ENCODE data around the gene CACNA2D1. TPM values are rescaled to one million over a fixed set of nuclear protein-coding genes. Genes with fewer than 3 reads are reported as not detected.

The CACNA2D1 gene
- total RNA-seq, 4 donors from 2014 or later: 0.30 to 12.8 (median 2.4) TPM

DNA sequence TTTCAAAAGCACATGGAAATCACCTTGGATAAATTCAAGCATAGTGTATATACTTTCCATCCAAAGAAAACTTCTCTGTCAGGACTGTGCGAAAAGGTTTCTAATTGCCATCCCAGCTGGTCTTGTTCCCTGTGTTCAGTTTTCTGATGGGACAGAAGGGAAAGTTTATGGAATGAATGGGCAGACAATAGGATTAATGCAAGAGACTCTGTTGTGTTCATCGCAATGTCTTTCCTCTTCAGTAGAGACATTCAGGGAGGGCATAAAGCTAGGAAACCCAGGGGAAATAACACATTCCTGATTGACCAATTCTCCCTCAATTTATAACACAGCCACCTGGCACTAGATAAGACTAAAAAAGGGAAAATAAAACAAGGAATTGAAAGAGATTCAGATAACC, 78.9 kb downstream of the CACNA2D1 start:
- no peak overlapping the region for H3K4me3 ChIP-seq
- TF ChIP-seq POLR2A (IDR thresholded peaks at IDR 0.05): no peak
- TF ChIP-seq, protein P1, sequence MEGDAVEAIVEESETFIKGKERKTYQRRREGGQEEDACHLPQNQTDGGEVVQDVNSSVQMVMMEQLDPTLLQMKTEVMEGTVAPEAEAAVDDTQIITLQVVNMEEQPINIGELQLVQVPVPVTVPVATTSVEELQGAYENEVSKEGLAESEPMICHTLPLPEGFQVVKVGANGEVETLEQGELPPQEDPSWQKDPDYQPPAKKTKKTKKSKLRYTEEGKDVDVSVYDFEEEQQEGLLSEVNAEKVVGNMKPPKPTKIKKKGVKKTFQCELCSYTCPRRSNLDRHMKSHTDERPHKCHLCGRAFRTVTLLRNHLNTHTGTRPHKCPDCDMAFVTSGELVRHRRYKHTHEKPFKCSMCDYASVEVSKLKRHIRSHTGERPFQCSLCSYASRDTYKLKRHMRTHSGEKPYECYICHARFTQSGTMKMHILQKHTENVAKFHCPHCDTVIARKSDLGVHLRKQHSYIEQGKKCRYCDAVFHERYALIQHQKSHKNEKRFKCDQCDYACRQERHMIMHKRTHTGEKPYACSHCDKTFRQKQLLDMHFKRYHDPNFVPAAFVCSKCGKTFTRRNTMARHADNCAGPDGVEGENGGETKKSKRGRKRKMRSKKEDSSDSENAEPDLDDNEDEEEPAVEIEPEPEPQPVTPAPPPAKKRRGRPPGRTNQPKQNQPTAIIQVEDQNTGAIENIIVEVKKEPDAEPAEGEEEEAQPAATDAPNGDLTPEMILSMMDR (IDR thresholded peaks at IDR 0.05): no peak
- intact Hi-C loops (cut with DNase I): no loop called here
- no peaks in the 10 kb centered on the region for H3K36me3 ChIP-seq
- H3K4me1 ChIP-seq: no peaks in the 10 kb centered on the region
- no peak overlapping the region for H3K27ac ChIP-seq
- H3K27me3 ChIP-seq: no peaks in the 10 kb centered on the region
- H3K9me3 ChIP-seq: no peaks in the 10 kb centered on the region
- no peak for DNase-seq
- WGBS, 2 donors: 97 to 100% methylated on average over 2 of the region's 2 CpGs

DNA sequence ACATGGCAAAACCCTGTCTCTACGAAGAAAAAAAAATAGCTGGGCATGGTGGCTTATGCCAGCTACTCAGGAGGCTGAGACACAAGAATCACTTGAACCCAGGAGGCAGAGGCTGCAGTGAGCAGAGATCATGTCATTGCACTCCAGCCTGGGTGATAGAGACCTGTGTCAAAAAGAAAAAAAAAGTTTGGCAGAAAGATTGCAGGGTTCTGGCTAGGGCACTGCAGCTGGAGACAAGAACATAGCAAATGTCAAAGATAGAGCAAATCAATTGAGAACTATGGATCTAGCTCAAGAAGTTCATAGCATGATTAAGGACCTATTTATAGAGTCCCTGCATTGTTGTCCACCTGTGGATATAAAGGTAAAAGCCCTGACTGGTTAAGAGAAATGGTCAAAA, 79.5 kb downstream of the CACNA2D1 start:
- no peaks in the 10 kb centered on the region for H3K4me1 ChIP-seq
- 86% methylated on average over 1 of the region's 1 CpG; no CpG with 5 or more reads in 1 of the 2 donors for WGBS, 2 donors
- intact Hi-C loops (cut with DNase I): no loop called here
- no peak for DNase-seq
- TF ChIP-seq POLR2A (IDR thresholded peaks at IDR 0.05): no peak
- TF ChIP-seq, protein P1 (IDR thresholded peaks at IDR 0.05): no peak
- no peak overlapping the region for H3K4me3 ChIP-seq
- H3K27ac ChIP-seq: no peak overlapping the region
- no peaks in the 10 kb centered on the region for H3K36me3 ChIP-seq
- no peaks in the 10 kb centered on the region for H3K27me3 ChIP-seq
- H3K9me3 ChIP-seq: no peaks in the 10 kb centered on the region

DNA sequence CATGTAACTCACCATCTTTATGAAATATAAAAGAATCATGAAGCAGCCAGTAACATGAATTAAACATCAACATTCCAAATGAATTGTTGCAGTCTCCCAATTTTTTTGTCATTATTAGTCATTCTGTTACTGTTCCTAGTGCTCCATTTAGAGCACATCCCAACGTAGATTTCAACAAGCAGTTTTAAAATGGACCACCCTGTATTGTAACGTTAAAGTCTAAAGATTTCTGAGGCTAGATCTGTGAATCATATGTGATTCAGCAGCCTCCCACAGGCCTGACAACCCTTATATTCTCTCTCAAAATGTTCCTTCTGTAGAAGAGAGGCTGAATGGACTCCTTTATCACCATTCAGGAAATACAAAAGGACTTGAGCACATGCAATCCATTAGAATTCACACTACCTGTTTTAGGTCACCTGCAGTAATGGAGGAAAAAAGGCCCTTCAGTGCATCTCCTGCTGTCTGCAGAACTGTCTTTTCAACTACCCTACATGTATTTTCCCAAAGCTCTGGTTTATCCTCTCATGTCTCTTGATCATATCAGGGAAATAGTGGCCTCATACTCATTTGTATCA, 81.4 kb downstream of the CACNA2D1 start:
- WGBS, 2 donors: 28 to 49% methylated on average over 2 of the region's 2 CpGs
- H3K4me1 ChIP-seq: no peaks in the 10 kb centered on the region
- no peaks in the 10 kb centered on the region for H3K27me3 ChIP-seq
- no peak overlapping the region for H3K4me3 ChIP-seq
- H3K36me3 ChIP-seq: no peaks in the 10 kb centered on the region
- no peaks in the 10 kb centered on the region for H3K9me3 ChIP-seq
- no peak overlapping the region for H3K27ac ChIP-seq
- DNase-seq: no peak
- intact Hi-C loops (cut with DNase I): no loop called here
- TF ChIP-seq, protein P1 (IDR thresholded peaks at IDR 0.05): no peak
- no peak for TF ChIP-seq POLR2A (IDR thresholded peaks at IDR 0.05)

DNA sequence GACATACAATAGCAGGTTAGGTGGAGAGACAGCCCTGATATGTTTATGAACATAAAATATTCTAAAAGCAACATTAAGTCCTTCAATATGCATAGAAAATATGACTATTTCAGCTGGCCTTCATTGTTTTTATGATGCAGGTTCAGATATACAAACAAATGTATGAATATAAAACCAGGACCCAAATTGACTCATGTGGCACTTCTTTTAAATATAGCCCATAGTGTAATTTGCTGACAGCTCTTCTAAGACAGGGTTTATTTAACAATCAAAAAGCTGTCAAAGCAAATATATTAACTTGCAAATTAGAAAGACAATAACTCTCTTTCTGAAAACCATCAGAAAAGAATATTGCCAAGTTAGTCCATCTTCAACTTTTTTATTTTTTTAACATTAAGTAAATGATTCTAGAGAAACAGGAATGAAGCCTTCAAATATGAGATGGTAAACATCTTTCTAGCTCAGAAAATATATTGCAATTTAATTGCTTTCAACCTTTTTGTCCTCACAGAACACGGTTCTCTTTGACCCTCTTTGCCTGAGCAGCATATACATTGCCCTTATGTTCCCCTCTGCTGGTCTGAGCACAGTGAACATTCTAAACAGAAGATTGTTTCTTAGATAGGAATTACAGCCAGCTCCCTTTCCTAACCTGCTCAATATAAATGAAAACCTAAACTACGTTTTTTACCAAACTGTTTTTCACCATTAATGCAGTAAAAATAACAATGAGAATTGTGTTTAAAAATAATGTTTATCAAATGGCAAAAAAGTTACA, 82.8 kb downstream of the CACNA2D1 start:
- H3K27ac ChIP-seq: no peak overlapping the region
- H3K36me3 ChIP-seq: no peaks in the 10 kb centered on the region
- no peak for TF ChIP-seq POLR2A (IDR thresholded peaks at IDR 0.05)
- TF ChIP-seq, protein P1 (IDR thresholded peaks at IDR 0.05): no peak
- H3K4me3 ChIP-seq: no peak overlapping the region
- H3K9me3 ChIP-seq: no peaks in the 10 kb centered on the region
- no peaks in the 10 kb centered on the region for H3K27me3 ChIP-seq
- intact Hi-C loops (cut with DNase I): no loop called here
- 23 to 31% methylated on average over 2 of the region's 2 CpGs for WGBS, 2 donors
- no peaks in the 10 kb centered on the region for H3K4me1 ChIP-seq
- no peak for DNase-seq

- no peak overlapping the region for H3K4me3 ChIP-seq
- no peak for TF ChIP-seq POLR2A (IDR thresholded peaks at IDR 0.05)
- TF ChIP-seq, protein P1 (IDR thresholded peaks at IDR 0.05): no peak
- 77 to 82% methylated on average over 3 of the region's 3 CpGs for WGBS, 2 donors
- H3K27me3 ChIP-seq: no peaks in the 10 kb centered on the region
- no peak overlapping the region for H3K27ac ChIP-seq
- no peaks in the 10 kb centered on the region for H3K4me1 ChIP-seq
- intact Hi-C loops (cut with DNase I): no loop called here
- DNase-seq: no peak
- H3K36me3 ChIP-seq: no peaks in the 10 kb centered on the region
- no peaks in the 10 kb centered on the region for H3K9me3 ChIP-seq
Observed at GRCh38 chr7:82359426-82359825, 84.2 kb downstream of the CACNA2D1 start.
